H1 (cell line): ENCODE measurements around the gene LHCGR. TPM values are rescaled to one million over a fixed set of nuclear protein-coding genes. Genes with fewer than 3 reads are reported as not detected.

Experiments
- CTCF ChIA-PET: fragments of 300-600 bp; sonication (Branson Sonifier 250); formaldehyde crosslinking; loops from one replicate; lab custom pipeline; 2021; ENCODE audit not compliant: partially characterized antibody; lab: Charles Lee
- POLR2A ChIA-PET: fragments of 300-600 bp; sonication (Branson Sonifier 250); formaldehyde crosslinking; loops from one replicate; lab custom pipeline; 2021; ENCODE audit warnings: inconsistent platforms; ENCODE audit not compliant: partially characterized antibody; lab: Charles Lee
- DNase-seq, 2 experiments: peaks; one replicate each; pipeline versions ENCODE4 v3.0.0 to v3.0.0-alpha.2; 2010 to 2022; ENCODE audit warnings: low spot score in 2 of 2, low read depth in 1 of 2, mixed read lengths in 1 of 2
- FAIRE-seq: peaks from 2 replicates; lab custom pipeline; 2011; peaks lifted over from hg19 to GRCh38; lab: Jason Lieb, UNC
- H2AFZ ChIP-seq: 2 replicates; pipeline ENCODE4 v1.8.1; 2012; ENCODE audit warnings: low read length, inconsistent platforms
- H2AK5ac ChIP-seq: 2 replicates; pipeline ENCODE4 v1.6.1; 2013; ENCODE audit warnings: low read depth, low read length
- H2BK120ac ChIP-seq: replicated peaks from 2 replicates; pipeline ENCODE3; 2013; ENCODE audit warnings: low read depth, low read length, inconsistent platforms
- H2BK12ac ChIP-seq: 2 replicates; pipeline ENCODE4 v1.6.1; 2013; ENCODE audit warnings: low read depth, low read length
- H2BK15ac ChIP-seq: 2 replicates; pipeline ENCODE4 v1.6.1; 2013; ENCODE audit warnings: low read length
- H2BK20ac ChIP-seq: 2 replicates; pipeline ENCODE4 v1.6.1; 2013; ENCODE audit warnings: low read length
- H2BK5ac ChIP-seq: 2 replicates; pipeline ENCODE4 v1.6.1; 2013; ENCODE audit warnings: low read depth, low read length
- H3K14ac ChIP-seq: 2 replicates; pipeline ENCODE4 v1.6.1; 2013; ENCODE audit warnings: inconsistent platforms; ENCODE audit not compliant: insufficient read length
- H3K18ac ChIP-seq: 2 replicates; pipeline ENCODE4 v1.6.1; 2013; ENCODE audit warnings: low read length; ENCODE audit errors: extremely low read depth
- H3K23ac ChIP-seq: 2 replicates; pipeline ENCODE4 v1.6.1; 2013; ENCODE audit warnings: inconsistent platforms; ENCODE audit not compliant: insufficient read length
- H3K23me2 ChIP-seq: 2 replicates; pipeline ENCODE4 v1.6.1; 2013; ENCODE audit warnings: low read depth, low read length
- H3K27ac ChIP-seq: 2 replicates; pipeline ENCODE4 v1.6.1; 2011; ENCODE audit warnings: low read depth, low read length, inconsistent platforms
- H3K27me3 ChIP-seq, 4 experiments: replicated peaks in 1 of 4; 1 replicate in 1 of 4; 2 replicates in 3 of 4; pipeline versions ENCODE4 v1.6.1 to v1.8.1; 2011 to 2013; ENCODE audit warnings: low read length in 3 of 4, mild to moderate bottlenecking in 3 of 4, inconsistent platforms in 2 of 4, mixed read lengths in 2 of 4, moderate library complexity in 1 of 4; ENCODE audit not compliant: control insufficient read depth in 3 of 4, insufficient read depth in 3 of 4; ENCODE audit errors: extremely low read depth in 1 of 4
- H3K36me3 ChIP-seq, 4 experiments: 2 replicates each; pipeline versions ENCODE4 v1.6.1 to v1.8.1; 2011 to 2013; ENCODE audit warnings: mild to moderate bottlenecking in 4 of 4, low read length in 3 of 4, moderate library complexity in 2 of 4, control low read depth in 1 of 4, inconsistent platforms in 1 of 4; ENCODE audit not compliant: insufficient read depth in 4 of 4, control insufficient read depth in 2 of 4
- H3K4ac ChIP-seq: replicated peaks from 2 replicates; pipeline ENCODE3; 2013; ENCODE audit warnings: low read length, low read depth, mixed read lengths, inconsistent platforms; ENCODE audit not compliant: insufficient read length
- H3K4me1 ChIP-seq, 4 experiments: replicated peaks in 1 of 4; 1 replicate in 1 of 4; 2 replicates in 3 of 4; pipeline versions ENCODE4 v1.6.1 to v1.8.1; 2011 to 2013; ENCODE audit warnings: low read length in 3 of 4, inconsistent platforms in 2 of 4, mixed read lengths in 1 of 4; ENCODE audit not compliant: insufficient read depth in 4 of 4, control insufficient read depth in 3 of 4
- H3K4me2 ChIP-seq, 2 experiments: 2 replicates each; pipeline versions ENCODE4 v1.6.1 to v1.8.1; 2011 to 2013; ENCODE audit warnings: low read depth in 2 of 2, low read length in 2 of 2, control low read depth in 1 of 2, inconsistent platforms in 1 of 2, mild to moderate bottlenecking in 1 of 2; ENCODE audit not compliant: insufficient read depth in 1 of 2
- H3K4me3 ChIP-seq, 4 experiments: fragments of 200-600, 300-600 bp in 1 of 4; sonication (generic), shearing (Covaris generic), sonication (Bioruptor Twin) in 1 of 4; 2 replicates each; pipeline versions ENCODE4 v1.5.1 to v1.8.1; 2011 to 2016; ENCODE audit warnings: low read length in 4 of 4, low read depth in 3 of 4, control low read depth in 2 of 4, inconsistent platforms in 2 of 4, mild to moderate bottlenecking in 2 of 4, mixed read lengths in 1 of 4, moderate library complexity in 1 of 4; ENCODE audit not compliant: insufficient read depth in 2 of 4; ENCODE audit errors: extremely low read depth in 1 of 4
- H3K56ac ChIP-seq: replicated peaks from 2 replicates; pipeline ENCODE3; 2013; ENCODE audit warnings: low read depth, mild to moderate bottlenecking, mixed read lengths, low read length, inconsistent platforms; ENCODE audit not compliant: insufficient read length
- H3K79me1 ChIP-seq: 2 replicates; pipeline ENCODE4 v1.6.1; 2013; ENCODE audit warnings: low read depth, low read length, control low read depth
- H3K79me2 ChIP-seq, 2 experiments: 2 replicates each; pipeline versions ENCODE4 v1.6.1 to v1.8.1; 2012 to 2013; ENCODE audit warnings: low read length in 2 of 2, mild to moderate bottlenecking in 2 of 2, inconsistent platforms in 1 of 2; ENCODE audit not compliant: insufficient read depth in 2 of 2, control insufficient read depth in 1 of 2
- H3K9ac ChIP-seq, 4 experiments: replicated peaks in 1 of 4; 1 replicate in 1 of 4; 2 replicates in 3 of 4; pipeline versions ENCODE4 v1.6.1 to v1.8.1; 2011 to 2013; ENCODE audit warnings: low read depth in 3 of 4, low read length in 3 of 4, control low read depth in 2 of 4, mild to moderate bottlenecking in 2 of 4, moderate library complexity in 2 of 4, inconsistent platforms in 1 of 4; ENCODE audit errors: extremely low read depth in 1 of 4
- H3K9me3 ChIP-seq, 2 experiments: 2 replicates each; pipeline versions ENCODE4 v1.6.1 to v1.8.1; 2012 to 2013; ENCODE audit warnings: mild to moderate bottlenecking in 2 of 2, moderate library complexity in 2 of 2, control low read depth in 1 of 2, inconsistent platforms in 1 of 2, low read depth in 1 of 2, low read length in 1 of 2, mixed read lengths in 1 of 2; ENCODE audit not compliant: insufficient read depth in 2 of 2
- H4K20me1 ChIP-seq, 2 experiments: replicated peaks in 1 of 2; 2 replicates each; pipeline versions ENCODE3 to v1.8.1; 2011 to 2013; ENCODE audit warnings: inconsistent platforms in 2 of 2, low read length in 2 of 2, mild to moderate bottlenecking in 1 of 2; ENCODE audit not compliant: insufficient read depth in 2 of 2, control insufficient read depth in 1 of 2
- H4K5ac ChIP-seq: 2 replicates; pipeline ENCODE4 v1.6.1; 2013; ENCODE audit warnings: low read length, low read depth, mixed read lengths, inconsistent platforms; ENCODE audit not compliant: insufficient read length
- H4K8ac ChIP-seq: 2 replicates; pipeline ENCODE4 v1.8.0; 2013; ENCODE audit warnings: mild to moderate bottlenecking, moderate library complexity, low read length, inconsistent platforms; ENCODE audit not compliant: insufficient read depth; ENCODE audit errors: extremely low read depth
- H4K91ac ChIP-seq: replicated peaks from 2 replicates; pipeline ENCODE3; 2013; ENCODE audit warnings: low read length, mixed read lengths, inconsistent platforms; ENCODE audit not compliant: insufficient read length
- CTCF ChIP-seq, 3 experiments: IDR thresholded peaks; 1 replicate in 2 of 3; 2 replicates in 1 of 3; pipeline versions ENCODE4 v1.5.1 to v1.6.1; 2011; ENCODE audit warnings: low read length in 3 of 3, mild to moderate bottlenecking in 3 of 3, inconsistent platforms in 2 of 3, low read depth in 1 of 3, moderate library complexity in 1 of 3; ENCODE audit not compliant: insufficient read depth in 1 of 3; ENCODE audit errors: control extremely low read depth in 1 of 3
- HDAC2 ChIP-seq, 2 experiments: fragments of 300-600 bp in 1 of 2; sonication (generic) in 1 of 2; IDR thresholded peaks; 2 replicates each; pipeline ENCODE4 v1.6.1; 2011 to 2012; ENCODE audit warnings: low read depth in 2 of 2, low read length in 2 of 2, mild to moderate bottlenecking in 2 of 2, moderate library complexity in 2 of 2, borderline replicate concordance in 1 of 2, inconsistent platforms in 1 of 2
- RNF2 ChIP-seq: fragments of 200-900, 300-1000 bp; sonication (generic); IDR thresholded peaks from 2 replicates; pipeline ENCODE4 v1.7.1; 2016; ENCODE audit warnings: borderline replicate concordance, low read depth, mild to moderate bottlenecking, antibody characterized with exemption, low read length; ENCODE audit not compliant: poor library complexity, severe bottlenecking; ENCODE audit errors: missing control alignments
- WGBS, 2 experiments: shearing (Covaris generic) in 1 of 2; methylation state at CpG; one replicate each; pipeline versions ENCODE4 v1.1.6 to v1.1.7; 2013 to 2015; ENCODE audit warnings: low lambda C conversion rate in 2 of 2, mixed read lengths in 2 of 2, inconsistent platforms in 1 of 2, low coverage in 1 of 2, missing lambda C conversion rate in 1 of 2; ENCODE audit not compliant: insufficient replicate concordance in 2 of 2, insufficient coverage in 1 of 2, insufficient read length in 1 of 2; ENCODE audit errors: extremely low coverage in 1 of 2, missing lambda C conversion rate in 1 of 2; 5-methylcytosine and 5-hydroxymethylcytosine counted together
- polyA plus RNA-seq, 7 experiments: library from polyadenylated mRNA; depleted of rRNA in 3 of 7; stranded (reverse) in 5 of 7; unstranded in 2 of 7; fragments of >200 nt in 5 of 7; fragments of 200-250 nt in 2 of 7; gene quantifications; 1 replicate in 5 of 7; 2 replicates in 1 of 7; 4 replicates in 1 of 7; pipeline versions ENCODE4 v1.2.1 to v1.2.3, GENCODE V29; 2011 to 2013; ENCODE audit warnings: missing spikeins in 2 of 7, mixed read lengths in 2 of 7
- total RNA-seq: library from RNA; stranded (reverse); fragmentation: NEBNext Ultra II Directional; extraction: Animal tissue kit (Norgen Biotek cat#: 25700); gene quantifications from 2 replicates; pipeline ENCODE4 v1.2.1, GENCODE V29; 2021

LHCGR gene
- total and polyA plus RNA-seq, 2 of the 8 experiments (the other 6 are each of a cell fraction or from before 2014, with no cell fraction given): 0.30 to 0.73 TPM

- H3K56ac ChIP-seq: no peak overlapping the region
- no peak overlapping the region for H3K23ac ChIP-seq
- no peaks in the 10 kb centered on the region for H3K79me2 ChIP-seq
- H2AFZ ChIP-seq: no peak overlapping the region
- no peaks in the 10 kb centered on the region for H4K20me1 ChIP-seq
- no peak overlapping the region for H2BK15ac ChIP-seq
- no peak overlapping the region for H4K91ac ChIP-seq
- H3K36me3 ChIP-seq: no peaks in the 10 kb centered on the region
- no peak overlapping the region for H3K18ac ChIP-seq
- no peak overlapping the region for H3K4me2 ChIP-seq
- H4K8ac ChIP-seq: no peak overlapping the region
- no peak overlapping the region for H2BK5ac ChIP-seq
- FAIRE-seq (no peak), DNase-seq (no peak)
- no peak overlapping the region for H3K27ac ChIP-seq
- H2BK120ac ChIP-seq: no peak overlapping the region
- H3K4me1 ChIP-seq: peaks cover 3 to 7% (median 5%) of the 10 kb centered on the region in 4 experiments; a peak in 4 of 7 replicates
- H3K79me1 ChIP-seq: no peaks in the 10 kb centered on the region
- H2BK20ac ChIP-seq: no peak overlapping the region
- ChIA-PET CTCF (interaction anchor here (0.7 to 0.9 kb wide), 2 partner anchors 7 to 141 kb away, joined by 3 read pairs; no protein-coding TSS in a partner anchor), POLR2A (no interaction called here)
- H4K5ac ChIP-seq: no peak overlapping the region
- H2AK5ac ChIP-seq: no peak overlapping the region
- H2BK12ac ChIP-seq: no peak overlapping the region
- H3K9ac ChIP-seq: no peak overlapping the region
- H3K23me2 ChIP-seq: no peaks in the 10 kb centered on the region
- no peak for TF ChIP-seq RNF2
- no peak for TF ChIP-seq HDAC2 (IDR thresholded peaks at IDR 0.05; ENCODE audit: borderline replicate concordance in 1 of 2, low read depth in 2 of 2, low read length in 2 of 2)
- TF ChIP-seq CTCF (IDR thresholded peaks at IDR 0.05; ENCODE audit: control extremely low read depth in 1 of 3, insufficient read depth in 1 of 3, low read depth in 1 of 3, low read length in 3 of 3): no peak
- H3K14ac ChIP-seq: no peak overlapping the region
- no peak overlapping the region for H3K4me3 ChIP-seq
- no peaks in the 10 kb centered on the region for H3K27me3 ChIP-seq
- H3K4ac ChIP-seq: no peak overlapping the region
- 79% methylated on average over 5 of the region's 5 CpGs; no CpG with 5 or more reads in 1 of the 2 experiments for WGBS, 2 experiments
- peaks cover 0 to under 1% of the 10 kb centered on the region in 2 experiments; a peak in 1 of 4 replicates for H3K9me3 ChIP-seq
Measured at GRCh38 chr2:48734576-48735303, 20.8 kb downstream of the LHCGR start.
